Tibial artery (tissue), 4 donors: ENCODE results near the gene CPEB4.

ENCODE experiments used
- DNase-seq, 2 donors: peaks; one replicate each; pipeline ENCODE4 v3.0.0-alpha.2; 2019
- H3K27ac ChIP-seq, 2 donors: fragments of 200-600 bp; sonication (generic) in 1 of 2; 1 replicate in 1 of 2; 2 replicates in 1 of 2; pipeline ENCODE4 v1.5.1; 2018 to 2019; ENCODE audit warnings: mild to moderate bottlenecking in 1 of 2
- H3K27me3 ChIP-seq, 2 donors: fragments of 200-600 bp; sonication (generic) in 1 of 2; one replicate each; pipeline versions ENCODE4 v1.5.1 to v1.6.0; 2016 to 2019
- H3K36me3 ChIP-seq, 3 donors: fragments of 200-600 bp; sonication (generic) in 2 of 3; one replicate each; pipeline ENCODE4 v1.5.1; 2016 to 2019; ENCODE audit warnings: mild to moderate bottlenecking in 2 of 3
- H3K4me1 ChIP-seq, 4 donors: fragments of 200-600 bp; sonication (generic) in 2 of 4; 1 replicate in 3 of 4; 2 replicates in 1 of 4; pipeline ENCODE4 v1.5.1; 2016 to 2019
- H3K4me3 ChIP-seq, 2 donors: fragments of 200-600 bp; sonication (generic) in 1 of 2; 1 replicate in 1 of 2; 2 replicates in 1 of 2; pipeline ENCODE4 v1.5.1; 2018 to 2019; ENCODE audit warnings: mild to moderate bottlenecking in 2 of 2
- H3K9me3 ChIP-seq, 3 donors: fragments of 200-600 bp; sonication (generic) in 1 of 3; one replicate each; pipeline ENCODE4 v1.5.1; 2016 to 2019
- intact Hi-C: fragments of 100-400 bp; cut with DNase I; formaldehyde crosslinking; loops from one replicate; pipeline ENCODE4 v1.15.0; 2023; ENCODE audit warnings: low total_unique reads
- TF ChIP-seq, protein P1 (sequence below), 2 experiments: fragments of 200-600 bp in 1 of 2; fragments of 450-650 bp in 1 of 2; IDR thresholded peaks; one replicate each; pipeline ENCODE4 v1.5.1; 2017 to 2019; ENCODE audit warnings: antibody characterized with exemption in 2 of 2, mild to moderate bottlenecking in 1 of 2, moderate library complexity in 1 of 2

Gene CPEB4

DNA sequence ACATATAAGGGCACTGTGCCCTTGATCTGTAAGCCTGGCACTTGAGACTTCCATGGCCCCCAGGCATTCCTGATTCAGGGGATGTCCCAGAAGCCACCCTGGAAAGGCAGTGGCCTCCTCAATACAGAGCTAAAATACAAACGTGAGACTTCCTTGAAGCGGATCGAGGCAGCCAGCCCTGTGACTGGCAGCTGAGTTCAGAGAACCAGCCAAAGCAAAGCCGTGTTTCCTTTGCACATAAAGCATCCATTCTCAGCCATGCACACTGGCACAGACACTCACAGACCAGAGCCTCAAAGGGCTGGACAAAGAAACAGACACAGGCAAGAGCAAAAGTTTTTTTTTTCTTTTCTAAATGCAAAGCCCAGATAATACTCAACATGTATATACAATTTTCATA, 18.8 kb upstream of the CPEB4 start:
- intact Hi-C loops: no loop called here
- H3K4me1 ChIP-seq: peaks cover 0 to 4% (median 0%) of the 10 kb centered on the region in 4 donors

DNA sequence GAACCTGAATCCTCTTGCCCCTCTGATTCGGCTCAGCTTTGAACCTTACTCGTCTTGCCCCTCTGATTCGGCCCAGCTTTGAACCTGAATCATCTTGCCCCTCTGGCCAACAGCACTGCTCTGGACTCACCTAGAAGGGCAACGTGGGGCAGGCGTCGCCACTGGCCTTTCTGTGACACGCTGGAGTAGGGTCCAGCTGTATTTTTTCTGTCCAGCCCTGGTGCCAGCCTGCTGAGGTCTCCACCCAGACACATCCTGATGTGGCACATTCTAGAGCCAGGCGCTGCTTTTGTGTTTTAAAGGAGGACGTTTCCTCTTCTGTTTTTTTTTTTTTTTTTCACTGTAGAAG, 15.2 kb upstream of the CPEB4 start:
- Histone ChIP-seq H3K9me3 (no peaks in the 10 kb centered on the region), H3K36me3 (no peaks in the 10 kb centered on the region), H3K27me3 (peaks cover 0 to 3% of the 10 kb centered on the region in 2 donors), H3K27ac (no peak overlapping the region), H3K4me1 (peaks cover 0 to 4% (median 0%) of the 10 kb centered on the region in 4 donors), H3K4me3 (no peak overlapping the region)
- no peak for DNase-seq
- TF ChIP-seq, protein P1, sequence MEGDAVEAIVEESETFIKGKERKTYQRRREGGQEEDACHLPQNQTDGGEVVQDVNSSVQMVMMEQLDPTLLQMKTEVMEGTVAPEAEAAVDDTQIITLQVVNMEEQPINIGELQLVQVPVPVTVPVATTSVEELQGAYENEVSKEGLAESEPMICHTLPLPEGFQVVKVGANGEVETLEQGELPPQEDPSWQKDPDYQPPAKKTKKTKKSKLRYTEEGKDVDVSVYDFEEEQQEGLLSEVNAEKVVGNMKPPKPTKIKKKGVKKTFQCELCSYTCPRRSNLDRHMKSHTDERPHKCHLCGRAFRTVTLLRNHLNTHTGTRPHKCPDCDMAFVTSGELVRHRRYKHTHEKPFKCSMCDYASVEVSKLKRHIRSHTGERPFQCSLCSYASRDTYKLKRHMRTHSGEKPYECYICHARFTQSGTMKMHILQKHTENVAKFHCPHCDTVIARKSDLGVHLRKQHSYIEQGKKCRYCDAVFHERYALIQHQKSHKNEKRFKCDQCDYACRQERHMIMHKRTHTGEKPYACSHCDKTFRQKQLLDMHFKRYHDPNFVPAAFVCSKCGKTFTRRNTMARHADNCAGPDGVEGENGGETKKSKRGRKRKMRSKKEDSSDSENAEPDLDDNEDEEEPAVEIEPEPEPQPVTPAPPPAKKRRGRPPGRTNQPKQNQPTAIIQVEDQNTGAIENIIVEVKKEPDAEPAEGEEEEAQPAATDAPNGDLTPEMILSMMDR (IDR thresholded peaks at IDR 0.05): no peak
- intact Hi-C loops: no loop called here

More for the DNA sequence above, 18.8 kb upstream of the CPEB4 start:
- no peaks in the 10 kb centered on the region for H3K9me3 ChIP-seq
- peaks cover 0 to 3% of the 10 kb centered on the region in 2 donors for H3K27me3 ChIP-seq
- H3K4me3 ChIP-seq: no peak overlapping the region
- no peak overlapping the region for H3K27ac ChIP-seq
- no peaks in the 10 kb centered on the region for H3K36me3 ChIP-seq
- TF ChIP-seq, protein P1 (IDR thresholded peaks at IDR 0.05): no peak
- no peak for DNase-seq

DNA sequence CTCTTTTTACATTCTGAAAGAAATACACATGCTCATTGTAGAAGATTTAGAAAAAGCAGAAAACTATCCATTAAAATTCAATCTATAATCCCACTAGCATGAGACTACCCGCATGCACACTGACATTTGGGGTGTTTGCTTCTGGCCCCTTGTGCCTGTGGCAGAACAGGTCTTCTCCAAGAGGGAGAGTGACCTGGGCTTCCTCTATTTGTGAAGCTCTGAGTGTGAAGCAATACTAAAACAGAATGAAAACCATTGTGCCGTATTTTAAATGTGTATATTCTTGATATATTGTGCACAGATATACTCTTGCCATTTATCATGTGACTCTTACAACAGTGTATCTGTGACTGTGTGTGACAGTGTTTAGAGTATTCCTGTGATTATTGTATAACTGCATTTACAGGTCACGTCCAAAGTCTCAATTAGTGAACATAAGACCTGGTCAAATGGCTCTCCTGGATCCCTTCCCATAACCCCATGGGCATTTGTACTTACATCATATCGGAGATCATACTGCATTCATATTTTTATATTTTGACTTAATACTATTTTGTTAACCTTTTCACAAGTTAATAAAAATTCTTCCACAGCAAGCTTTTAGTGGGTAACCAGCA, 14.7 kb upstream of the CPEB4 start:
- TF ChIP-seq, protein P1 (IDR thresholded peaks at IDR 0.05): no peak
- H3K27ac ChIP-seq: no peak overlapping the region
- H3K9me3 ChIP-seq: no peaks in the 10 kb centered on the region
- peaks cover 0 to 3% of the 10 kb centered on the region in 2 donors for H3K27me3 ChIP-seq
- no peak overlapping the region for H3K4me3 ChIP-seq
- peaks cover 0 to under 1% (median 0%) of the 10 kb centered on the region in 4 donors for H3K4me1 ChIP-seq
- no peak for DNase-seq
- intact Hi-C loops: no loop called here
- H3K36me3 ChIP-seq: no peaks in the 10 kb centered on the region

DNA sequence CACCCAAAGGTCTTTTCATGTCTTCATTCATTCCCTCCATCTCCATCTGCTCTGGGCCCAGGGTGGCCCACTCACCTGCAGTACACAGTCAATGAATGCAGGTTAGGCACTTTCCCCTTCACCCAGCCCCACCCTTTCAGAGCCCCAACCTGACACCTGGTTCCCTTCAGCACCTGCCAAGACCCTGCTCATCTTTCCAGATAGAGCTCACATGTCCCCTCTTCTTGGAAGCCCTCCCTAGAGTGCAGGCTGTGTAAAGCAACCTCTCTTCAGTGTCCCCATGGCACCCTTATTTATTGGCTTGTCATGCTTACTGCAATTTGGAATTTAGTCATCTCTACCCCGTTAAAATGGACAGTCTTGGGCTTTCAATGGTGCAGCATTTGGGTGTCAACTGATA, 13.0 kb upstream of the CPEB4 start:
- DNase-seq: no peak
- Histone ChIP-seq H3K4me3 (no peak overlapping the region), H3K9me3 (no peaks in the 10 kb centered on the region), H3K27ac (no peak overlapping the region), H3K27me3 (no peaks in the 10 kb centered on the region), H3K4me1 (peaks cover 0 to 4% (median 0%) of the 10 kb centered on the region in 4 donors), H3K36me3 (no peaks in the 10 kb centered on the region)
- TF ChIP-seq, protein P1 (IDR thresholded peaks at IDR 0.05): no peak
- intact Hi-C loops: no loop called here

DNA sequence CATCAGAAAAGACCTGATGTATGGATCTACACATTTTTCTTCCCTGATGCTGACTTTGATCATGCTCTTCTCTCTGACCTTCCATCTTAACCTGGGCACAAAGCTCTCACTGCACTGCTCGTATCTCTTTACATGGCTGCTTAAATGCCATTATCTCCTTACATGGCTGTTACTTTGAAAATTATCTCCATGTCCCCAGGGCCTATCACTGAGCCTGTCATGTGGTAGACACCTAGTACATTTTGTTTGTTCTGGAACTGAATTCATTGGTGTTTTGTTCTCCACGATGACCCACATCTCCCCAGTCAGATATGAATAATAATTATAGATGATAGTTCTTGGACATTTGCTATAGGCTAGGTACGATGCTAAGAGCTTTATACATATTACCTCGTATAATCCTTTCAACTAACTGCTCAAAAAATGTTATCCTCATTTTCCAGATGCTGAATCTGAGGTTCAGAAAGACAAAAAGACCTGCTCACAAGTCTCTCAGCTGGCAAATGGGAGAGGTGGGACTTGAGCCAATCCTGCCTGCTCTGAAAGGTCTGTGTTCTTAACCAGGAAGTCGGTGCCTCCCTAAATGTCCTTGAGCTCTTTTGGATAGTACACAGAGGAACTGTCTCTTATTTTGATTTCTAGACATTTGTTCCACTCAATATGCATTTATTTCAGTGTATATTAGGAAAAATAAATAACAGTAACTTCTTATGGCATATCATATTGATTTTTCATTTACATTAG, 9.8 kb upstream of the CPEB4 start:
- Histone ChIP-seq H3K9me3 (no peaks in the 10 kb centered on the region), H3K27me3 (no peaks in the 10 kb centered on the region), H3K4me1 (peaks cover 0 to 4% (median 0%) of the 10 kb centered on the region in 4 donors), H3K36me3 (no peaks in the 10 kb centered on the region), H3K27ac (no peak overlapping the region), H3K4me3 (no peak overlapping the region)
- intact Hi-C loops: no loop called here
- no peak for DNase-seq
- TF ChIP-seq, protein P1 (IDR thresholded peaks at IDR 0.05): no peak
